Suppressor macrophage treated with lipopolysaccharide for 4 hours (primary cell): ENCODE data around the gene FLNB.
A peak's percentile ranks its signal among the peaks of the same experiment; 100 is the strongest.

Experiments
- DNase-seq: peaks from one replicate; pipeline ENCODE4 v3.0.0-alpha.2; 2020

FLNB gene

GRCh38 chr3:58169371-58169770 is 161.1 kb downstream of the FLNB start:
- DNase-seq: no peak

GRCh38 chr3:58170376-58170775 is 162.2 kb downstream of the FLNB start:
- DNase-seq: no peak

- no peak for DNase-seq
Measured at GRCh38 chr3:58171126-58171525, 162.9 kb downstream of the FLNB start.

- no peak for DNase-seq
Measured at GRCh38 chr3:58173029-58173668, 164.9 kb downstream of the FLNB start.

GRCh38 chr3:58173669-58174398 is 165.6 kb downstream of the FLNB start:
- DNase-seq: no peak

- no peak for DNase-seq
Measured at GRCh38 chr3:58175187-58175436, 166.9 kb downstream of the FLNB start.

- no peak for DNase-seq
Measured at GRCh38 chr3:58175437-58176184, 167.4 kb downstream of the FLNB start.

GRCh38 chr3:58176185-58176530 is 167.9 kb downstream of the FLNB start:
- no peak for DNase-seq

GRCh38 chr3:58176827-58177489 is 168.7 kb downstream of the FLNB start:
- DNase-seq: no peak

- DNase-seq: peak; percentile 92
Measured at GRCh38 chr3:58177747-58178527, 169.7 kb downstream of the FLNB start.

- no peak for DNase-seq
Measured at GRCh38 chr3:58178528-58179234, 170.5 kb downstream of the FLNB start.

- no peak for DNase-seq
Measured at GRCh38 chr3:58179235-58180098, 171.2 kb downstream of the FLNB start.

GRCh38 chr3:58180099-58180880 is 172.1 kb downstream of the FLNB start:
- no peak for DNase-seq

GRCh38 chr3:58180940-58181587 is 172.8 kb downstream of the FLNB start:
- no peak for DNase-seq

- DNase-seq: no peak
Measured at GRCh38 chr3:58183221-58183620, 175.0 kb downstream of the FLNB start.

GRCh38 chr3:58183891-58184290 is 175.7 kb downstream of the FLNB start:
- DNase-seq: no peak

- DNase-seq: no peak
Measured at GRCh38 chr3:58184309-58184981, 176.2 kb downstream of the FLNB start.

GRCh38 chr3:58184982-58185360 is 176.7 kb downstream of the FLNB start:
- no peak for DNase-seq

- DNase-seq: no peak
Measured at GRCh38 chr3:58188173-58188564, 179.9 kb downstream of the FLNB start.
